OCI-M1 (cell line): Measurements from ENCODE around the gene TMEM190.

Source experiments
- DNase-seq: peaks from one replicate; lab custom pipeline; 2025; lab: John Stamatoyannopoulos, UW

The TMEM190 gene

GRCh38 chr19:55352040-55352439 is 24.6 kb upstream of the TMEM190 start:
- no peak for DNase-seq

DNA sequence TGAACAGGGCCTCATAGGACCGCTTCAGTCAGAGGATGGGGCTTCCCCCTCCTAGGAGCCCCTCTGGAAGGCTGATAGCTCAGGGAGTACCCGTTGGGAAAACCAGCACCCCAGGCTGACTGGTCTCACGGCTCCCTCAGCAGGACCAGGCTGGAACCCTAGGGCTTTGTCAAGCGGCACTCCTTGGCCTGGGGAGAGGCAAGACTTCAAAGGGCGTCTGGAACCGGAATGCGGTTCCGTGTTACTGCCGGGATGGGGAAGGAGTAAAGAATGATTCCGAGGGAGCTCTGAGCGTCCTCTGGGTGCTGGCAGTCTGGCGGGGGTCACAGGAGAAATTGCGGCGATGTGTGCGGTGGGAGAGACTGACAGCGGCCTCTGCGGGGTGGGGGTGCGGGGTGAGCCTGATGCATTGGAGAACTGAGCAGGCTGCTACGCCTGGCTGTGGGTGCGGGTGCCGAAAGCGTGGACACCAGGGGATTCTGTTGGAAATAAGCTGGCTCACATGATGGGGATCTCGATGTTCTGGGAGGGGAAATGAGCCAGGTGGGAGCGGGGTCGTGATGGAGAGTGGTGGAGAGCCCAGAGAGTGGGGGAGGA is 24.0 kb upstream of the TMEM190 start:
- DNase-seq, result no peak

DNA sequence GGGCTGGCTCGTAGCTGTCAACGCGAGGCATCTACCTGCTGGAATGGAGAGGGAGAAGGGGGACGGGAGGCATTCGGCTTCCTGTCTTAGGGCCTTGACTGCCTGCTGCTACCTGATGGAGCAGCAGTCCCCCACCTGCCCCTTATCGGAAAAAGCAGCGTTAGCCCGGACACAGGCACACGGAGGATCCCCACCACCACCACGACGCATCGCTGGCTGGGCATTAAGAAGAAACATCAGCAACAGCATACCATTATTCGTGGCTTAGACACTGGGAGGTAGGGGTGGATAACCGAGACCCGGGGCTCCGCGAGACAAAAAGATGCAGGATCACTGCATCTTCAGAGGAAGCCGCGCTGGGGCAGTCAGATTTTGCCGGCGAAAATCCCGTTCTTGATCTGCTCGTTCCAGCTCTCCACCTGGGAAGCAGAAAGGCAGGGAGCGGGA is 23.2 kb upstream of the TMEM190 start:
- no peak for DNase-seq

GRCh38 chr19:55353803-55354697 is 22.6 kb upstream of the TMEM190 start:
- peak; percentile 54 for DNase-seq

GRCh38 chr19:55354698-55355212 is 21.9 kb upstream of the TMEM190 start, which contains the start of gene COX6B2:
COX6B2 (minus strand) TSS chr19:55354719; CDS start chr19:55354521, 198 bp downstream.
- no peak for DNase-seq

- DNase-seq, result no peak
Measured at GRCh38 chr19:55355213-55355821, 21.3 kb upstream of the TMEM190 start.

- DNase-seq, result no peak
Measured at GRCh38 chr19:55358493-55358892, 18.1 kb upstream of the TMEM190 start.

DNA sequence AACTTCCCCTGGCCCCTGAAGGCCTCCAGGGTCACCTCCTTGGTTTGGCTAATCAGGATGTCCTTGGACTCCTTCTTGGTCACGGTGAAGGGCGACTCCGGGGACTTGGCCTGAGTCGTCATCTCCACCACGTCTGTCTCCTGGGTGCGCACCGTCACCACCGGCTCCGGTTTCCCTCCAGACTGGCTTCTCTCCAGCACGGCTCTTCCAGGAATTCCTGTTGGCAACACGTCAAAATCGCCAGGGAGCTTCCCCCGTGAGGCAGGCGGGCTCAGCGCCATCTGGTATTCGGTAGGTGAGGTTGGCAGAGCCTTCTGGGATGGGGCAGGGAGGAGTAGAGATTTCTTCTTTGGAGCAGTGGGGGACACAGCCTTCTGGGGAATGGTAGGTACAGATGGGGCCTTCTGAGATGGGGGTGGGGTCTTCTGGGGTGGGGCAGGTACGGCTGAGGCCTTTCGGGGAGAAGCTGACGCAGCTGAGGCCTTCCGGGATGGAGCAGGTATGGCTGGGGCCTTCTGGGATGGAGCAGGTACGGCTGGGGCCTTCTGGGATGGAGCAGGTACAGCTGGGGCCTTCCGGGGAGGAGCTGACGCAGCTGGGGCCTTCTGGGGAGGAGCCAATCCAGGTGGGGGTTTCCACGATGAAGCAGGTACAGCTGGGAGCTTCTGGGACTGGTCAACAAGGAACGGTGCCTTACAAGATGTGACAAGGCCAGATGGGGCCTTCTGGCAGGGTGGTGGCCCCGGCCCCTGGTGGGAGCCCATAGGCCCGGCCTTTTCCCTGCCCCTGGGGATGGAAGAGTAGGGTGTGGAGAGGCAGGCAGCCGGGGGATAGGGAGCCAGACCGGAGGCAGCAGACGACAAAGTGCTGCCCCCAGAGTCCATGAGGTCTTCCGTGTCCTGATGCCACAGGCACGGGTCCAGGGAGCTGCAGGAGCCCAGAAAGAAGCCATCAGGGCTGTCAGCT is 17.4 kb upstream of the TMEM190 start:
- no peak for DNase-seq

- DNase-seq, result no peak
Measured at GRCh38 chr19:55360902-55361301, 15.7 kb upstream of the TMEM190 start.

DNA sequence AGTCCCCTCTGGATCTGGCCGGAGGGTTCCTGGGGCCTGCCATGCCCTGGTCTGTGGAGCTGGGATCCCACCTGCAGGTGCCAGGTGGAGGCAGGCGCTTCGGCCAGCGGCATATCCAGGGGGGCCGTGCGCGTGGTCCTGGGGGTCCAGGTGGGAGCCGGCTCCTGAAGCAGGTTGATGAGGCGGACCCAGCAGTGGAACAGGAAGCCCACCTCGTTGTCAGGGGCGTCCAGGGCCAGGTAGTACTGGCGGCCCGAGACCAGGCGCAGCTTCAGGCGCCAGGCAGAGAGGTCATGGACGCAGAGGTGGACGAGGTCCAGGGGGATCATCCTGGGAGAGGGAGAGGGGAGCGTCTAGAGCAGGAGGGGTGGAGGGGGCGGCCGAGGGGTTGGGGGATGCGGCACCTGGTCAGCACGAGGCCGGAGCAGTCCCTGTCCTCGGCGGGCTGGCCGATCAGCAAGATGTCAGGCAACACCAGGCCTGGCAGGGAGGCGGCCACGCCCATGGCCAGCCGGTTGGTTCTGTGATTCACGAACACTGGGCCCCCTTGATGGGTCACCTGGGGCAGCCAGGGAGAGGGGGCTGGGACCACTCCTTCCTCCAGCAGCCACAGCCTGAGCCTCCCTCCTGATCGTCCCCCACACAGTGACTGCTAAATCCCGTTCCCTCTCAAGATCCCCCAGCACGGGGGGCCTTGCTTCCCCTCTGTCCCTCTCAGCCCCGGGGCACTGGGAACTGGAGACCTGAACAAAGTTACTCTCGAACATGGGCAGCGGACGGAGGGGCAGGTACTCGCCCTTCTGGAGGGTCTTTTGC is 14.2 kb upstream of the TMEM190 start:
- DNase-seq, result no peak

DNA sequence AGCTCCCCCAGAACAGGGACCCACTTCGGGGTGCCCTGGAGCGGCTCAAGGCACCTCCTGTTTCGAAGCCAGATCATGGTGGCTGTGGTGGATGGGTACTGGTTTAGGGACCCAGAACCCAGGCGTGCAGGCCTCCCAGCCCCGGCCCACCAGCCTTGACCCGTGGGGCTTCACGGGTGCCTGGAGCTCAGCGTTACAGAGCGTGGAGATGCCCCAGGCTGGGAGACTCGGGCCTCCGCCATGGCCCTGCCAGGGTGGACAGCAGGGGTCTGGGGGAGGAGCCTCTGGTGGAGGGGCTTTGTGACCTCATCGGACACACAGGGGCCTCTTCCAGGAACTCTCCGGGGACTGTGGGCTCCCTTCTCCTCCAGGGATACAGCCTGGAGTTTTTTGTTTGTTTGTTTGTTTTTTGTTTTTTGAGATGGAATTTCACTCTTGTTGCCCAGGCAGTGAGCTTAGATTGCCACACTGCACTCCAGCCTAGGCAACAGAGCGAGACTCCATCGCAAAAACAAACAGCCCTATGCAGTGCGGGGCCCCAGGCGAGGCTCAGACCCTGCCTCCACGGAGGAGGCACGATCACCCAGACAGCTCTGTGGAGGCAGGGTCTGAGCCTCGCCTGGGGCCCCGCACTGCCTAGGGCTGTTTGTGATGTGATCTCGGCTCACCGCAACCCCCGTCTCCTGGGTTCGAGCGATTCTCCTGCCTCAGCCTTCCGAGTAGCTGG is 13.5 kb upstream of the TMEM190 start, which contains the start of gene GARIN5B:
GARIN5B (minus strand) TSS at position 271 of the 727 bp plus-strand sequence; CDS start at position 77, 194 bp downstream.
- no peak for DNase-seq

DNA sequence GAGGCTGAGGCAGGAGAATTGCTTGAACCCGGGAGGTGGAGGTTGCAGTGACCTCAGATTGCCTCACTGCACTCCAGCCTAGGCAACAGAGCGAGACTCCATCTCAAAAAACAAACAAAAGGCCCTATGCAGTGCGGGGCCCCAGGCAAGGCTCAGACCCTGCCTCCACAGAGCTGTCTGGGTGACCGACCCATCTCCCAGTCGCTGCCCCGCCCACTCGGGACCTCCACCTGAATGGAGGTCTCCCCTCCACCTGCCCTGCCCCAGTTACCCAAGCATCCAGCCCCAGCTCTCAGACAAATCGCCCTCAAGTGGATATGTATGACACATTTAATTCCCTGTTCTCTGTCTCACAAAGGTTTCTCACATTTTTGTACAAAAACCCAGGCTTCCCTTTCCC is 11.4 kb upstream of the TMEM190 start:
- no peak for DNase-seq

- DNase-seq, result no peak
Measured at GRCh38 chr19:55365964-55366363, 10.7 kb upstream of the TMEM190 start.

GRCh38 chr19:55366790-55367189 is 9.8 kb upstream of the TMEM190 start:
- no peak for DNase-seq

- no peak for DNase-seq
Measured at GRCh38 chr19:55368106-55368505, 8.5 kb upstream of the TMEM190 start.

- no peak for DNase-seq
Measured at GRCh38 chr19:55368701-55369563, 7.7 kb upstream of the TMEM190 start.

- no peak for DNase-seq
Measured at GRCh38 chr19:55369653-55370304, 6.8 kb upstream of the TMEM190 start.

DNA sequence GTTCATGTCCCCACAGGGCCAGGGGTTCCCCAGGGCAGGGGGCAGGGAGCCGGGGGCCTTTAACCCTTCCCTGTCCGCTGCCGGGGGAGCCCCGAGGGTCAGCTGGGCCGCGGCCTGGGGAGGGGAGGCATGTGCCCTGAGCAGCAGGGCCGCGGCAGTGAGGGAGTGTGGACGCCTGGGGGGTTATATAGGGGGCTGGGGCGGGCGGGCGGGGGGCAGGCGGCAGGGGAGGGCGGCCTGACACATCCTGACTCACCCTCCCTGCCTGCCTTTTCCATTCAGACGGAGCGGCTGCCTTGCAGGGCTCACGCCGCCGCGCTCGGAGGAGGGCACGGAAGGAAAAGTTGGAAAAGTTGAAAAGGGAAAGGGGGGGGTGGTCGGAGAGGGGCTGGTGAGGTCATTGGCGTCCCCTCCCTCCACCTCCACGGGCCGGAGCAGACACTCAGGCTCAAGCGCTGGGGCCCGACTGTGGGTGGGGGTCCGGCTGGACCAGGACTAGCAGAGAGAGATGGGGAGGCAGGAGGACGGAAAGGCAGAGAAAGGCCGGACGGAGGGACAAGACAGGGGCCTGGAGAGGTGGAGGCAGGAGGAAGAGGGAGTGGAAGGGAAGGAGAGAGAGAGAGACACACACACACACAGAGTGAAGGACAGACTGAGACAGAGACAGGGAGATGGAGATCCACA is 6.2 kb upstream of the TMEM190 start, which contains the start of gene IL11:
IL11 (minus strand) TSS at position 159 of the 684 bp plus-strand sequence; CDS start at position 6, 153 bp downstream.
- no peak for DNase-seq
